ENCODE measurements around the gene TECPR2.

Gene TECPR2

GRCh38 chr14:102440392-102440791 lies 77.7 kb downstream of the TECPR2 start:
- in situ Hi-C loops (cut with HindIII; ENCODE audit: low sequenced_read_pairs) = no loop called here
- DNase-seq (ENCODE audit: low read depth, low spot score) = no peak
- no peak overlapping the region for H3K4me3 ChIP-seq (ENCODE audit: low read depth, low read length)
- TF ChIP-seq, protein P1, sequence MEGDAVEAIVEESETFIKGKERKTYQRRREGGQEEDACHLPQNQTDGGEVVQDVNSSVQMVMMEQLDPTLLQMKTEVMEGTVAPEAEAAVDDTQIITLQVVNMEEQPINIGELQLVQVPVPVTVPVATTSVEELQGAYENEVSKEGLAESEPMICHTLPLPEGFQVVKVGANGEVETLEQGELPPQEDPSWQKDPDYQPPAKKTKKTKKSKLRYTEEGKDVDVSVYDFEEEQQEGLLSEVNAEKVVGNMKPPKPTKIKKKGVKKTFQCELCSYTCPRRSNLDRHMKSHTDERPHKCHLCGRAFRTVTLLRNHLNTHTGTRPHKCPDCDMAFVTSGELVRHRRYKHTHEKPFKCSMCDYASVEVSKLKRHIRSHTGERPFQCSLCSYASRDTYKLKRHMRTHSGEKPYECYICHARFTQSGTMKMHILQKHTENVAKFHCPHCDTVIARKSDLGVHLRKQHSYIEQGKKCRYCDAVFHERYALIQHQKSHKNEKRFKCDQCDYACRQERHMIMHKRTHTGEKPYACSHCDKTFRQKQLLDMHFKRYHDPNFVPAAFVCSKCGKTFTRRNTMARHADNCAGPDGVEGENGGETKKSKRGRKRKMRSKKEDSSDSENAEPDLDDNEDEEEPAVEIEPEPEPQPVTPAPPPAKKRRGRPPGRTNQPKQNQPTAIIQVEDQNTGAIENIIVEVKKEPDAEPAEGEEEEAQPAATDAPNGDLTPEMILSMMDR (IDR thresholded peaks at IDR 0.05; ENCODE audit: low read depth, low read length) = no peak

DNA sequence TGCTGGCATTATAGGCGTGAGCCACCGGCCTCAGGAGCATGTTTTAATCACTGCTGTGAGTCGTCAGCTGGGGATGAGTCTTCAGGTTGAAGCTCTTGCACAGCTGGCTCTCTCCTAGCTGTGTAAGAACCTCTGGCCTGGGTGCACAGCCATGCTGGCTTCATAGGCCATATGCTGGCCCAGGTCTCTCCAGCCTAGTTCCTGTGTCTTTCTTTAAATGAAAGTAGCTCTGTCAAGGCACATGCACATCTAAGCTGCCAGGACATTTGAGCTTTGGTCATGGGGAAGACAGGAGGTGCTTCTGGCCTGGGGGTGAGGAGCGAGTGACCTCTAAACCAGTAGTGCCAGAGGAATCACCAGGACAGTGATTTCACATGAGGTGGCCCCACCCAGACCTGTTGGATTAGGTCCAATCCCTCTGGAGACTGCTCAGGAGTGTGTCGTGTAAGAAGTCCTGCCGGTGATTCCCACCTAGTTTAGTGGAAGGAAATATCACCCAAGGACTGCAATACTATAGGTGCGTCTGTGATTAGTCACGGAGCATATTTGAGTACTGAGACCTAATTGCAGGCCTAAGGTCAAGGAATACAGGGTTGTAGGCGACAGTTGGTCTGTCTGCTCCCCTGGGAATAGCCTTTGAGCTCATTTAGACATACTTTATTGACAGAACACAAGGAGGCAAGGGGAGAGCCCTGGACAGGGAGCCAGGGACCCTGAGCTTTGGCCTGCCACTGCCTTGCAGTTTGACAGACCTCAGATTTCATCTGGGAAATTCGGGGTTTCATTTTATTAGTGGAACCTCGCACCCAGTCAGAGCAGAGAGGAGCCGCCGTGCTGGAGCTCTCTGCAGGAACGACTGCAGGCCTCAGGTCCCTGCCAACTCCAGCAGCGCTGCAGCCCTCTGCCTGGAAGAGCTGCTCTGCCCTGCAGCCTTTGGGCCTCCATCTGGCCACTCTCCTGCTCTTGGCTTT lies 79.8 kb downstream of the TECPR2 start:
- DNase-seq (ENCODE audit: low read depth, low spot score) = no peak
- TF ChIP-seq, protein P1 (IDR thresholded peaks at IDR 0.05; ENCODE audit: low read depth, low read length) = no peak
- no peak overlapping the region for H3K4me3 ChIP-seq (ENCODE audit: low read depth, low read length)
- in situ Hi-C loops (cut with HindIII; ENCODE audit: low sequenced_read_pairs) = no loop called here

DNA sequence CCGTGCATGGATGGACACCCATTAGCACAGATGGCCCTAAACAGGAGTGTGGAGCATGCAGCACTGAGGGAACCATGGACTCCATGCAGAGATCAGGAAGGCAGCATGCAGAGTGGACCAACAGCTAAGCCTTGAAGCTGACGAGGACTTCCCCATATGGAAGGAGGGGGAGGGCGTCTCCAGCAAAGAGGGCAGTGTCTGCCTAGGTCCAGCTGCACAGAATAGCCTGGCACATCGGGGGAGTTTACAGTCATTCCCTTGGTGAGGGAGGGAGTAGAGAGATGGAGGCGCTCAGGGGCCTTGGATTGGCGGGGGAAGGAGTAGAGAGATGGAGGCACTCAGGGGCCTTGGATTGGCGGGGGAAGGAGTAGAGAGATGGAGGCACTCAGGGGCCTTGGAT lies 82.3 kb downstream of the TECPR2 start:
- H3K4me3 ChIP-seq (ENCODE audit: low read depth, low read length) = no peak overlapping the region
- in situ Hi-C loops (cut with HindIII; ENCODE audit: low sequenced_read_pairs) = no loop called here
- TF ChIP-seq, protein P1 (IDR thresholded peaks at IDR 0.05; ENCODE audit: low read depth, low read length) = no peak
- DNase-seq (ENCODE audit: low read depth, low spot score) = no peak

- in situ Hi-C loops (cut with HindIII; ENCODE audit: low sequenced_read_pairs) = no loop called here
- H3K4me3 ChIP-seq (ENCODE audit: low read depth, low read length) = no peak overlapping the region
- TF ChIP-seq, protein P1 (IDR thresholded peaks at IDR 0.05; ENCODE audit: low read depth, low read length) = no peak
Observed at GRCh38 chr14:102445641-102446040, 82.9 kb downstream of the TECPR2 start.

DNA sequence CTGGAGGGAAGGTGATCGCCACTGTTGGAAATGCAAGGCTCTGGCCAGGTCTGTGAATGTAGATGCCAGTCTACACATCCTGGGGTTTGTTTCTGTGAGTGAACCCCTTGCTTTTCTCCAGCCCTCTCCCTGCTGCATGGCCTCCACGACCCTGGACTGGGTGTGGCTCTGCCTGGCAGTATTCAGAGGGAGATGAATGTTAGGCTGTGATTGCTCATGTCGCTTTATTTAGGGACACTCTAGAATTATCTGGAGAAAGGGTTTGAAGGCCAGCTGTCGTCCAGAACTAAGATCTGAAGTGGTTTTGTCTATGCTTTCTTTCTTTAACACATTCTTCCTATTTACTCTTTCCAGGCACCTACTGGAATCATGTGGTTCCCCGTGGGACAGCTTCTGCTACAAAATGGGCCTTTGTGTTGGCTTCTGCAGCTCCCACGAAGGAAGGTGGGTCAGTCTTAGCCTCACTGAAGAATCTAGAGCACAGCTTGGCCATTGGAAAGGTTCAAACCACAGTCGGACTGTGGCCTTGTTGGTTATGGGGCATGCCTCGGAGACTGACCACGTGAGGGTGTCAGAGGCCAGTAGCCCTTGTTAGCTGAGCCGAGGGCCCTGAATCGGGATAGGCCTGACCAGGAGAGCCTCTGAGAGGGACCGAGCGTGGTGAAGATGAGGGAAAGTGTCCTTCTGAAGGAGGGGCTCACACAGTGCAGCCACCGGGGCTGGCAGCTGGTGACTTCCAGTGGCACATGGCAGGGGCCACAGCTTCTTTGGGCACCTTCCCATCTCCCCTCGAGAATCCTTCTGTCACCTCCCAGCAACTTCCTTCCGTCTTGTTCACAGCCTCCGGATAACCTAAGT lies 87.7 kb downstream of the TECPR2 start:
- TF ChIP-seq, protein P1 (IDR thresholded peaks at IDR 0.05; ENCODE audit: low read depth, low read length) = no peak
- in situ Hi-C loops (cut with HindIII; ENCODE audit: low sequenced_read_pairs) = no loop called here
- DNase-seq (ENCODE audit: low read depth, low spot score) = no peak
- H3K4me3 ChIP-seq (ENCODE audit: low read depth, low read length) = no peak overlapping the region

More at GRCh38 chr14:102445641-102446040, 82.9 kb downstream of the TECPR2 start:
- DNase-seq (ENCODE audit: low read depth, low spot score) = no peak

GRCh38 chr14:102451064-102451352 lies 88.3 kb downstream of the TECPR2 start:
- in situ Hi-C loops (cut with HindIII; ENCODE audit: low sequenced_read_pairs) = no loop called here

More at GRCh38 chr14:102451064-102451352, 88.3 kb downstream of the TECPR2 start:
- TF ChIP-seq, protein P1 (IDR thresholded peaks at IDR 0.05; ENCODE audit: low read depth, low read length) = no peak
- DNase-seq (ENCODE audit: low read depth, low spot score) = no peak
- H3K4me3 ChIP-seq (ENCODE audit: low read depth, low read length) = no peak overlapping the region

Data from astrocyte of the spinal cord (primary cell).